PC-3 (cell line): ENCODE data around the gene HNF4A. TPM values are rescaled to one million over a fixed set of nuclear protein-coding genes. Genes with fewer than 3 reads are reported as not detected.

Experiments used
- ATAC-seq: fragments of 200-7000 bp; cut with Tn5 transposase; 2 replicates; pipeline ENCODE4 v1.9.1; 2020; ENCODE audit warnings: mild to moderate bottlenecking, moderate library complexity
- BruUV-seq: library from RNA; stranded (reverse); fragments of 400-500 nt; replicated peaks from 2 replicates; lab custom pipeline; 2021; lab: Mats Ljungman, UMichigan
- CTCF ChIA-PET: fragments of 300-600 bp; sonication (Branson Sonifier 250); formaldehyde crosslinking; loops from one replicate; lab custom pipeline; 2022; ENCODE audit warnings: antibody characterized with exemption; lab: Charles Lee
- POLR2A ChIA-PET: fragments of 300-600 bp; sonication (Branson Sonifier 250); formaldehyde crosslinking; loops from one replicate; lab custom pipeline; 2022; ENCODE audit warnings: antibody characterized with exemption; ENCODE audit not compliant: unreplicated experiment; lab: Charles Lee
- DNase-seq: peaks from one replicate; pipeline ENCODE4 v3.0.0-alpha.2; 2015
- H2AFZ ChIP-seq: fragments of 300-600 bp; sonication (generic); 2 replicates; pipeline ENCODE4 v1.6.0; 2016; ENCODE audit warnings: antibody characterized with exemption, low read length
- H3F3A ChIP-seq: fragments of 300-600 bp; sonication (generic); one replicate; pipeline ENCODE4 v1.6.0; 2017; ENCODE audit warnings: antibody characterized with exemption, low read length, control low read depth, mild to moderate bottlenecking; ENCODE audit not compliant: unreplicated experiment
- H3K27ac ChIP-seq: fragments of 300-600 bp; sonication (generic); 2 replicates; pipeline ENCODE4 v1.5.1; 2016; ENCODE audit warnings: mild to moderate bottlenecking, low read length
- H3K27me3 ChIP-seq: fragments of 300-600 bp; sonication (generic); 2 replicates; pipeline ENCODE4 v1.6.1; 2016; ENCODE audit warnings: low read length, mixed read lengths
- H3K36me3 ChIP-seq: fragments of 300-600 bp; sonication (generic); 2 replicates; pipeline ENCODE4 v1.6.1; 2016; ENCODE audit warnings: low read depth, mixed run types, low read length, mixed read lengths
- H3K4me1 ChIP-seq: fragments of 300-600 bp; sonication (generic); 2 replicates; pipeline ENCODE4 v1.5.1; 2016; ENCODE audit warnings: low read length; ENCODE audit not compliant: insufficient read depth
- H3K4me2 ChIP-seq: fragments of 300-600 bp; sonication (generic); 2 replicates; pipeline ENCODE4 v1.6.0; 2016; ENCODE audit warnings: low read length
- H3K4me3 ChIP-seq: fragments of 300-600 bp; sonication (generic); 2 replicates; pipeline ENCODE4 v1.5.1; 2016; ENCODE audit warnings: mild to moderate bottlenecking, low read length, mixed read lengths
- H3K79me2 ChIP-seq: fragments of 300-600 bp; sonication (generic); 2 replicates; pipeline ENCODE4 v1.6.1; 2017; ENCODE audit warnings: low read length, mixed read lengths
- H3K9ac ChIP-seq: fragments of 300-600 bp; sonication (generic); 2 replicates; pipeline ENCODE4 v1.6.0; 2016; ENCODE audit warnings: mild to moderate bottlenecking, low read length
- H3K9me2 ChIP-seq: fragments of 300-600 bp; sonication (generic); replicated peaks from 2 replicates; pipeline ENCODE4 v1.6.1; 2016; ENCODE audit warnings: mixed run types, low read length, mixed read lengths
- H3K9me3 ChIP-seq: fragments of 300-600 bp; sonication (generic); 2 replicates; pipeline ENCODE4 v1.6.1; 2016; ENCODE audit warnings: low read length, mixed read lengths
- H4K20me1 ChIP-seq: fragments of 300-600 bp; sonication (generic); 2 replicates; pipeline ENCODE4 v1.6.1; 2016; ENCODE audit warnings: low read length, mixed read lengths
- CTCF ChIP-seq: fragments of 300-600 bp; sonication (generic); conservative IDR thresholded peaks from 2 replicates; pipeline ENCODE4 v1.5.1; 2017; ENCODE audit warnings: antibody characterized with exemption, low read depth, mild to moderate bottlenecking, low read length
- EZH2 ChIP-seq: fragments of 300-600 bp; sonication (generic); IDR thresholded peaks from one replicate; pipeline ENCODE4 v1.6.1; 2017; ENCODE audit warnings: antibody characterized with exemption, mild to moderate bottlenecking, low read length; ENCODE audit not compliant: unreplicated experiment
- EZH2phosphoT487 ChIP-seq: fragments of 300-600 bp; sonication (generic); IDR thresholded peaks from 2 replicates; pipeline ENCODE4 v1.6.1; 2018; ENCODE audit warnings: mild to moderate bottlenecking, antibody characterized with exemption, low read length, borderline replicate concordance
- intact Hi-C: fragments of 100-400 bp; cut with micrococcal nuclease; formaldehyde crosslinking; loops from 2 replicates; pipeline ENCODE4 v1.9.0; 2023
- total RNA-seq: library from RNA; depleted of rRNA; stranded (reverse); fragments of >200 nt; gene quantifications from 2 replicates; pipeline ENCODE4 v1.2.3, GENCODE V29; 2014

Gene HNF4A
- total RNA-seq, 1 experiment from 2014 or later, result not detected

GRCh38 chr20:44367746-44368145 is 12.2 kb downstream of the HNF4A start:
- Histone ChIP-seq H3K4me1 (peaks cover 4% of the 10 kb centered on the region; the same call in 1 of the 2 replicates), H3K36me3 (no peaks in the 10 kb centered on the region), H3F3A (no peaks in the 10 kb centered on the region), H4K20me1 (no peaks in the 10 kb centered on the region), H2AFZ (no peak overlapping the region), H3K4me2 (no peak overlapping the region), H3K4me3 (no peak overlapping the region), H3K9me3 (no peaks in the 10 kb centered on the region), H3K27me3 (no peaks in the 10 kb centered on the region), H3K27ac (no peak overlapping the region), H3K79me2 (no peaks in the 10 kb centered on the region), H3K9ac (no peak overlapping the region), H3K9me2 (no peaks in the 10 kb centered on the region)
- no TSS peak for BruUV-seq
- ATAC-seq (no peak), DNase-seq (no peak)
- TF ChIP-seq EZH2 (no peak), EZH2phosphoT487 (no peak), CTCF (no peak)
- intact Hi-C loops, result no loop called here
- CTCF ChIA-PET, result no interaction called here
- POLR2A ChIA-PET, result no interaction called here

- POLR2A ChIA-PET, result no interaction called here
- no peaks in the 10 kb centered on the region for H3F3A ChIP-seq
- intact Hi-C loops, result no loop called here
- H2AFZ ChIP-seq, result peak overlapping the region; percentile 67
- H3K9me3 ChIP-seq, result no peaks in the 10 kb centered on the region
- TF ChIP-seq CTCF (no peak), EZH2phosphoT487 (no peak), EZH2 (no peak)
- H3K4me3 ChIP-seq, result no peak overlapping the region
- CTCF ChIA-PET, result no interaction called here
- DNase-seq (peak; percentile 41), ATAC-seq (peak; percentile 87)
- H3K9ac ChIP-seq, result no peak overlapping the region
- no peak overlapping the region for H3K27ac ChIP-seq
- H3K4me1 ChIP-seq, result peaks cover 4% of the 10 kb centered on the region; the same call in 1 of the 2 replicates
- no peaks in the 10 kb centered on the region for H4K20me1 ChIP-seq
- H3K9me2 ChIP-seq, result no peaks in the 10 kb centered on the region
- peaks cover 8% of the 10 kb centered on the region; the same call in 1 of the 2 replicates for H3K27me3 ChIP-seq
- no peak overlapping the region for H3K4me2 ChIP-seq
- no TSS peak for BruUV-seq
- no peaks in the 10 kb centered on the region for H3K36me3 ChIP-seq
- H3K79me2 ChIP-seq, result no peaks in the 10 kb centered on the region
Observed at GRCh38 chr20:44370639-44371218, 15.2 kb downstream of the HNF4A start.

GRCh38 chr20:44382641-44383040 is 27.1 kb downstream of the HNF4A start:
- ATAC-seq (no peak), DNase-seq (peak; percentile 13)
- intact Hi-C loops, result no loop called here
- no peak overlapping the region for H3K4me3 ChIP-seq
- no peak overlapping the region for H3K27ac ChIP-seq
- CTCF ChIA-PET, result interaction anchor here (0.6 to 0.7 kb wide), 2 partner anchors 268 to 492 kb away, joined by 4 read pairs; no protein-coding TSS in a partner anchor
- POLR2A ChIA-PET, result no interaction called here
- no peaks in the 10 kb centered on the region for H3K9me2 ChIP-seq
- H3K36me3 ChIP-seq, result no peaks in the 10 kb centered on the region
- H3K4me1 ChIP-seq, result peaks cover 4% of the 10 kb centered on the region; the same call in 1 of the 2 replicates
- no TSS peak for BruUV-seq
- no peaks in the 10 kb centered on the region for H3K79me2 ChIP-seq
- no peaks in the 10 kb centered on the region for H3K27me3 ChIP-seq
- H3K9me3 ChIP-seq, result no peaks in the 10 kb centered on the region
- no peaks in the 10 kb centered on the region for H4K20me1 ChIP-seq
- H3K9ac ChIP-seq, result no peak overlapping the region
- no peak overlapping the region for H2AFZ ChIP-seq
- H3F3A ChIP-seq, result no peaks in the 10 kb centered on the region
- TF ChIP-seq EZH2, result no peak
- no peak for TF ChIP-seq EZH2phosphoT487
- no peak for TF ChIP-seq CTCF
- H3K4me2 ChIP-seq, result no peak overlapping the region
